Parathyroid adenoma (tissue), 2 donors: ENCODE measurements around the gene C4orf17.

Source experiments
- H2AFZ ChIP-seq: fragments of 300-600 bp; sonication (generic); one replicate; pipeline ENCODE4 v1.7.0; 2017; ENCODE audit warnings: antibody characterized with exemption, mild to moderate bottlenecking
- H3K27ac ChIP-seq: fragments of 300-600 bp; sonication (generic); one replicate; pipeline ENCODE4 v1.7.0; 2017
- H3K27me3 ChIP-seq: fragments of 300-600 bp; sonication (generic); one replicate; pipeline ENCODE4 v1.7.0; 2017; ENCODE audit warnings: low read length; ENCODE audit not compliant: control insufficient read depth, insufficient read depth
- H3K36me3 ChIP-seq: fragments of 300-600 bp; sonication (generic); one replicate; pipeline ENCODE4 v1.7.0; 2017; ENCODE audit warnings: low read length; ENCODE audit not compliant: control insufficient read depth, insufficient read depth
- H3K4me1 ChIP-seq: fragments of 300-600 bp; sonication (generic); one replicate; pipeline ENCODE4 v1.7.0; 2017; ENCODE audit warnings: control low read depth
- H3K4me2 ChIP-seq: fragments of 300-600 bp; sonication (generic); one replicate; pipeline ENCODE4 v1.7.0; 2017; ENCODE audit warnings: low read length
- H3K4me3 ChIP-seq: fragments of 300-600 bp; sonication (generic); one replicate; pipeline ENCODE4 v1.7.0; 2017; ENCODE audit warnings: low read depth, low read length
- H3K79me2 ChIP-seq: fragments of 300-600 bp; sonication (generic); one replicate; pipeline ENCODE4 v1.7.0; 2017; ENCODE audit warnings: control low read depth
- H3K9ac ChIP-seq: fragments of 300-600 bp; sonication (generic); one replicate; pipeline ENCODE4 v1.7.0; 2017; ENCODE audit warnings: mild to moderate bottlenecking
- H3K9me3 ChIP-seq: fragments of 300-600 bp; sonication (generic); one replicate; pipeline ENCODE4 v1.7.0; 2017; ENCODE audit warnings: low read length; ENCODE audit not compliant: control insufficient read depth
- CTCF ChIP-seq: fragments of 300-600 bp; sonication (generic); IDR thresholded peaks from one replicate; pipeline ENCODE4 v1.7.0; 2017; ENCODE audit warnings: antibody characterized with exemption, mild to moderate bottlenecking
- donor health status: primary hyperparathyroidism.

The C4orf17 gene

GRCh38 chr4:99536271-99536670, 25.4 kb downstream of the C4orf17 start:
- no peak for TF ChIP-seq CTCF

GRCh38 chr4:99536848-99537247, 26.0 kb downstream of the C4orf17 start:
- H2AFZ ChIP-seq, result no peak overlapping the region
- H3K4me2 ChIP-seq, result no peak overlapping the region
- H3K4me3 ChIP-seq, result no peak overlapping the region
- no peak for TF ChIP-seq CTCF
- H3K79me2 ChIP-seq, result no peaks in the 10 kb centered on the region
- H3K27me3 ChIP-seq, result no peaks in the 10 kb centered on the region
- H3K4me1 ChIP-seq, result no peaks in the 10 kb centered on the region
- H3K9me3 ChIP-seq, result no peaks in the 10 kb centered on the region
- no peak overlapping the region for H3K9ac ChIP-seq
- no peaks in the 10 kb centered on the region for H3K36me3 ChIP-seq
- no peak overlapping the region for H3K27ac ChIP-seq

More at GRCh38 chr4:99536271-99536670, 25.4 kb downstream of the C4orf17 start:
- H3K79me2 ChIP-seq, result no peaks in the 10 kb centered on the region
- no peak overlapping the region for H2AFZ ChIP-seq
- no peak overlapping the region for H3K4me2 ChIP-seq
- no peak overlapping the region for H3K4me3 ChIP-seq
- H3K27me3 ChIP-seq, result no peaks in the 10 kb centered on the region
- H3K9ac ChIP-seq, result no peak overlapping the region
- H3K9me3 ChIP-seq, result no peaks in the 10 kb centered on the region
- no peak overlapping the region for H3K27ac ChIP-seq
- H3K36me3 ChIP-seq, result no peaks in the 10 kb centered on the region
- H3K4me1 ChIP-seq, result no peaks in the 10 kb centered on the region

- H3K4me1 ChIP-seq, result no peaks in the 10 kb centered on the region
- no peak overlapping the region for H3K27ac ChIP-seq
- H3K36me3 ChIP-seq, result no peaks in the 10 kb centered on the region
- H2AFZ ChIP-seq, result no peak overlapping the region
- no peak for TF ChIP-seq CTCF
- no peaks in the 10 kb centered on the region for H3K9me3 ChIP-seq
- no peak overlapping the region for H3K4me3 ChIP-seq
- H3K4me2 ChIP-seq, result no peak overlapping the region
- H3K79me2 ChIP-seq, result no peaks in the 10 kb centered on the region
- no peaks in the 10 kb centered on the region for H3K27me3 ChIP-seq
- H3K9ac ChIP-seq, result no peak overlapping the region
Measured at GRCh38 chr4:99537674-99538073, 26.9 kb downstream of the C4orf17 start.

- Histone ChIP-seq H3K4me3 (no peak overlapping the region), H3K27ac (no peak overlapping the region), H3K9ac (no peak overlapping the region), H3K4me2 (no peak overlapping the region), H3K27me3 (no peaks in the 10 kb centered on the region), H3K4me1 (no peaks in the 10 kb centered on the region), H3K36me3 (no peaks in the 10 kb centered on the region), H3K9me3 (no peaks in the 10 kb centered on the region), H2AFZ (no peak overlapping the region), H3K79me2 (no peaks in the 10 kb centered on the region)
- no peak for TF ChIP-seq CTCF
Measured at GRCh38 chr4:99540277-99540939, 29.6 kb downstream of the C4orf17 start.

GRCh38 chr4:99552872-99553271, 42.1 kb downstream of the C4orf17 start:
- H3K36me3 ChIP-seq, result no peaks in the 10 kb centered on the region
- H3K27me3 ChIP-seq, result no peaks in the 10 kb centered on the region

More at GRCh38 chr4:99552872-99553271, 42.1 kb downstream of the C4orf17 start:
- Histone ChIP-seq H3K27ac (no peak overlapping the region), H3K4me2 (no peak overlapping the region), H3K9me3 (no peaks in the 10 kb centered on the region), H3K79me2 (no peaks in the 10 kb centered on the region), H3K4me1 (no peaks in the 10 kb centered on the region), H3K9ac (no peak overlapping the region), H3K4me3 (no peak overlapping the region), H2AFZ (no peak overlapping the region)
- no peak for TF ChIP-seq CTCF
